MM.1S (cell line): ENCODE results near the gene COL11A2.

Experiments used
- DNase-seq: peaks from one replicate; pipeline ENCODE4 v3.0.0-alpha.2; 2015
- H2AFZ ChIP-seq: fragments of 300-600 bp; sonication (generic); 2 replicates; pipeline ENCODE4 v1.6.0; 2016; ENCODE audit warnings: antibody characterized with exemption, low read length
- H3F3A ChIP-seq: fragments of 300-600 bp; sonication (generic); 2 replicates; pipeline ENCODE4 v1.6.1; 2016; ENCODE audit warnings: mild to moderate bottlenecking, antibody characterized with exemption, low read length, moderate library complexity, mixed read lengths; ENCODE audit not compliant: insufficient read depth
- H3K27ac ChIP-seq: fragments of 300-600 bp; sonication (generic); 2 replicates; pipeline ENCODE4 v1.5.1; 2016; ENCODE audit warnings: mild to moderate bottlenecking, low read length
- H3K27me3 ChIP-seq: fragments of 300-600 bp; sonication (generic); replicated peaks from 2 replicates; pipeline ENCODE4 v1.6.0; 2016; ENCODE audit warnings: low read length; ENCODE audit not compliant: insufficient read depth
- H3K36me3 ChIP-seq: fragments of 300-600 bp; sonication (generic); replicated peaks from 2 replicates; pipeline ENCODE4 v1.6.1; 2016; ENCODE audit warnings: mild to moderate bottlenecking, low read length, mixed read lengths; ENCODE audit not compliant: insufficient read depth
- H3K4me1 ChIP-seq: fragments of 300-600 bp; sonication (generic); 2 replicates; pipeline ENCODE4 v1.6.1; 2016; ENCODE audit warnings: low read length, mixed read lengths
- H3K4me2 ChIP-seq: fragments of 300-600 bp; sonication (generic); 2 replicates; pipeline ENCODE4 v1.6.0; 2016; ENCODE audit warnings: low read depth, low read length
- H3K4me3 ChIP-seq: fragments of 300-600 bp; sonication (generic); 2 replicates; pipeline ENCODE4 v1.5.1; 2016; ENCODE audit warnings: low read length, mixed read lengths
- H3K79me2 ChIP-seq: fragments of 300-600 bp; sonication (generic); 2 replicates; pipeline ENCODE4 v1.6.1; 2016; ENCODE audit warnings: mixed run types, low read length, mixed read lengths
- H3K9ac ChIP-seq: fragments of 300-600 bp; sonication (generic); 2 replicates; pipeline ENCODE4 v1.6.1; 2016; ENCODE audit warnings: low read length, mixed read lengths
- H3K9me2 ChIP-seq: fragments of 300-600 bp; sonication (generic); replicated peaks from 2 replicates; pipeline ENCODE4 v1.6.1; 2016; ENCODE audit warnings: mild to moderate bottlenecking, low read length, mixed read lengths; ENCODE audit not compliant: insufficient read depth
- H3K9me3 ChIP-seq: fragments of 300-600 bp; sonication (generic); replicated peaks from 2 replicates; pipeline ENCODE4 v1.6.1; 2016; ENCODE audit warnings: mild to moderate bottlenecking, low read length, mixed read lengths; ENCODE audit not compliant: insufficient read depth
- H4K20me1 ChIP-seq: fragments of 300-600 bp; sonication (generic); 2 replicates; pipeline ENCODE4 v1.6.1; 2016; ENCODE audit warnings: mild to moderate bottlenecking, low read length, moderate library complexity, mixed read lengths; ENCODE audit not compliant: insufficient read depth
- EZH2 ChIP-seq: fragments of 300-600 bp; sonication (generic); optimal IDR thresholded peaks from 2 replicates; pipeline ENCODE3; 2017; ENCODE audit warnings: low read depth, mild to moderate bottlenecking, antibody characterized with exemption, low read length, mixed read lengths
- EZH2phosphoT487 ChIP-seq: fragments of 300-600 bp; sonication (generic); IDR thresholded peaks from 2 replicates; pipeline ENCODE4 v1.6.1; 2018; ENCODE audit warnings: antibody characterized with exemption, low read length
- TF ChIP-seq, protein P1 (sequence below): fragments of 300-600 bp; sonication (generic); IDR thresholded peaks from 2 replicates; pipeline ENCODE4 v1.5.1; 2016; ENCODE audit warnings: antibody characterized with exemption, low read length, mixed read lengths

Gene COL11A2

DNA sequence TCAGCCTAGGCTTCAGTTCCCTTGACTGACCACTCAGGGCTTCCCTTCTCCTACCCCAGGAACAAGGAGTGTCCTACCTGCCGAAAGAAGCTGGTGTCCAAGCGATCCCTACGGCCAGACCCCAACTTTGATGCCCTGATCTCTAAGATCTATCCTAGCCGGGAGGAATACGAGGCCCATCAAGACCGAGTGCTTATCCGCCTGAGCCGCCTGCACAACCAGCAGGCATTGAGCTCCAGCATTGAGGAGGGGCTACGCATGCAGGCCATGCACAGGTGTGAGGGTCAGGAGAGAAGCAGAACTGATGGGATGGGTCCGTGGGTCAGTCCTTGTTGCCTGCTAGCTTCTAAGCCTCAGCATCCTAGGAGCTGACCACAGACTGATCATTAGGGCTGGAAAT lies 17.6 kb upstream of the COL11A2 start:
- no peak for DNase-seq

DNA sequence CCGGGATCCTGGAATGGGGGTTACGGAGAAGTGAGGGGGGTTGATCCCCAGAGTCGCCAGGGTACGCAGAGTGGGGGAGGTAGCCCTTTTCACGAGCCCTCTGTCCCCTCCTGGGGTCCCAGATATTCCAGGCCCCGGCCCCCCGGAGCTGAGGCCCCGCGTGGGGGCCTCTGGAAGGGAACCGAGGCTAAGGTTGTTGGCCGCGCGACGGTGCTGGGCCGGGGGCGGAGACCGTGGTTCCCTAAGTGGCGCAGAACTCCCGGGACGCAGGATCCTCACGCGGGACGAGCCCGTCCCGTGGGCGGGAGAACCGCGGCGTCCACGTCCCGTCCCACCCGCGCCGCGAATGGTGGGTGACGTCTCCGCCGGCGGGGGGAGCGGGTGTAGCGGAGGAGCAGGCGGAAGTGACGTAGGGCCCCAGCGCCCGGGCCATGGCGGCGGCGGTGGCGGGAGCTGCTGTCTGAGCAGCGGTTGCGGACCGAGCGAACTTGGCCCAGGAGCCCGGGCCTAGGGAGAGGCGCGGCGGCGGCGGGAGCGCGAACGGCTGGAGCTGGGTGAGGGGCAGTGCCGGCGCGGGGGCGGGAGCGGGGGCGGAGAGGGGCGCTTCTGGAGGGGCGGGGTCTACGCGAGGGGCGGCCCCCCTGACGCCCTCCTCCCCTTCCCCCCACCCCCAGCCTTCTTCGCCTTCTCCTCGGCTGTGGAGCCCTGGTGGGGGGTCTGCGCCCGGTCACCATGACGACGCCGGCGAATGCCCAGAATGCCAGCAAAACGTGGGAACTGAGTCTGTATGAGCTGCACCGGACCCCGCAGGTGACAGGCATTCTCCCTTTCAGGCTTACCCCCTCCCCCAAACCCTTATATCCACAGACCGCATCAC lies 16.1 kb upstream of the COL11A2 start, which contains the start of gene RING1:
Gene RING1 (plus strand): TSS at position 410 of the 877 bp plus-strand sequence. CDS start 323 bp downstream, at position 733.
- Histone ChIP-seq H3K79me2 (no peaks in the 10 kb centered on the region), H2AFZ (peak within 1 kb of the TSS; percentile 83), H3K9me2 (no peaks in the 10 kb centered on the region), H3K36me3 (no peaks in the 10 kb centered on the region), H3K27ac (peak within 1 kb of the TSS; percentile 52; the same call in 1 of the 2 replicates), H3K27me3 (no peaks in the 10 kb centered on the region), H3K4me3 (peak within 1 kb of the TSS; percentile 81), H4K20me1 (no peaks in the 10 kb centered on the region), H3F3A (peaks cover 11% of the 10 kb centered on the region; the same call in 1 of the 2 replicates), H3K4me2 (peak within 1 kb of the TSS; percentile 91), H3K9me3 (no peaks in the 10 kb centered on the region), H3K9ac (peak within 1 kb of the TSS; percentile 94), H3K4me1 (peaks cover 22% of the 10 kb centered on the region)
- DNase-seq, result peak; percentile 72
- TF ChIP-seq EZH2 (no peak), EZH2phosphoT487 (no peak)
- TF ChIP-seq, protein P1, sequence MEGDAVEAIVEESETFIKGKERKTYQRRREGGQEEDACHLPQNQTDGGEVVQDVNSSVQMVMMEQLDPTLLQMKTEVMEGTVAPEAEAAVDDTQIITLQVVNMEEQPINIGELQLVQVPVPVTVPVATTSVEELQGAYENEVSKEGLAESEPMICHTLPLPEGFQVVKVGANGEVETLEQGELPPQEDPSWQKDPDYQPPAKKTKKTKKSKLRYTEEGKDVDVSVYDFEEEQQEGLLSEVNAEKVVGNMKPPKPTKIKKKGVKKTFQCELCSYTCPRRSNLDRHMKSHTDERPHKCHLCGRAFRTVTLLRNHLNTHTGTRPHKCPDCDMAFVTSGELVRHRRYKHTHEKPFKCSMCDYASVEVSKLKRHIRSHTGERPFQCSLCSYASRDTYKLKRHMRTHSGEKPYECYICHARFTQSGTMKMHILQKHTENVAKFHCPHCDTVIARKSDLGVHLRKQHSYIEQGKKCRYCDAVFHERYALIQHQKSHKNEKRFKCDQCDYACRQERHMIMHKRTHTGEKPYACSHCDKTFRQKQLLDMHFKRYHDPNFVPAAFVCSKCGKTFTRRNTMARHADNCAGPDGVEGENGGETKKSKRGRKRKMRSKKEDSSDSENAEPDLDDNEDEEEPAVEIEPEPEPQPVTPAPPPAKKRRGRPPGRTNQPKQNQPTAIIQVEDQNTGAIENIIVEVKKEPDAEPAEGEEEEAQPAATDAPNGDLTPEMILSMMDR, result no peak

More for the DNA sequence above, 17.6 kb upstream of the COL11A2 start:
- Histone ChIP-seq H3K36me3 (no peaks in the 10 kb centered on the region), H3K4me3 (no peak overlapping the region), H3F3A (0 out of 2 replicates have a peak, but pooled peaks cover 11% of the 10 kb centered on the region), H2AFZ (no peak overlapping the region), H3K4me1 (peaks cover 16% of the 10 kb centered on the region), H3K79me2 (no peaks in the 10 kb centered on the region), H3K4me2 (no peak overlapping the region), H4K20me1 (no peaks in the 10 kb centered on the region), H3K9me2 (no peaks in the 10 kb centered on the region), H3K9ac (no peak overlapping the region), H3K27ac (no peak overlapping the region), H3K27me3 (no peaks in the 10 kb centered on the region), H3K9me3 (no peaks in the 10 kb centered on the region)
- TF ChIP-seq EZH2 (no peak), EZH2phosphoT487 (no peak)
- TF ChIP-seq, protein P1, result no peak

DNA sequence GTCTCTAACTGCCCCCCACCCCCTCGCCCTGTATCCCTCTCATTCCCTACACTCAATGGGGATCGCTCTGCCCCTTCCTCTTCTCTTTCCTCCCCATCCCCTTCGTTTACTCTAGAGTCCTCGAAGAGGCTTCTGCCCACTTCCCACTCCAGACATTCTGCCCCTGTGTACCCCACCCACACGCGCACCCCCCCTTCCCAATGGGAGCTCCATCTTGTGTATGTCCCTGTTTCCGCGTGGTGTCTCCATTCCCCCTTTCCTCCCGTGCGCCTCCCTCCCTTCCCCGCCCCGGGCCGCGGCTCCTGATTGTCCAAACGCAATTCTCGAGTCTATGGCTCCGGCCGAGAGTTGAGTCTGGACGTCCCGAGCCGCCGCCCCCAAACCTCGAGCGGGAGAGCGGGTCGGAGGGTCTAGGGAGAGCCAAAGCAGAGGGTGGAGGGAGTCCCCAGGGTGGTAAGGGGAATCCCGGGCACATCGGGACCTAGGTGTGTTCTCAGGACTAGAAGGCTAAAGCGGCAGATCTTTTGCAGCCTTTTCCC lies 15.4 kb upstream of the COL11A2 start:
- peak overlapping the region; percentile 83 for H2AFZ ChIP-seq

More for the DNA sequence above, 15.4 kb upstream of the COL11A2 start:
- Histone ChIP-seq H3K27ac (peak overlapping the region; percentile 52; the same call in 1 of the 2 replicates), H4K20me1 (no peaks in the 10 kb centered on the region), H3F3A (peaks cover 11% of the 10 kb centered on the region; the same call in 1 of the 2 replicates), H3K4me2 (peak overlapping the region; percentile 91), H3K9me3 (no peaks in the 10 kb centered on the region), H3K79me2 (0 out of 2 replicates have a peak, but pooled peaks cover 3% of the 10 kb centered on the region), H3K27me3 (no peaks in the 10 kb centered on the region), H3K36me3 (no peaks in the 10 kb centered on the region), H3K9me2 (no peaks in the 10 kb centered on the region), H3K4me3 (peak overlapping the region; percentile 81), H3K9ac (peak overlapping the region; percentile 94), H3K4me1 (peaks cover 22% of the 10 kb centered on the region)
- TF ChIP-seq EZH2phosphoT487 (no peak), EZH2 (no peak)
- TF ChIP-seq, protein P1, result no peak
- DNase-seq, result no peak
